C4-2B (cell line): Measurements from ENCODE around the gene ADCYAP1R1.

Source experiments
- H3K27ac ChIP-seq: fragments of 450-650 bp; 2 replicates; pipeline ENCODE4 v1.5.1; 2017
- CTCF ChIP-seq: fragments of 450-650 bp; conservative IDR thresholded peaks from 2 replicates; pipeline ENCODE4 v1.5.1; 2017; ENCODE audit warnings: mild to moderate bottlenecking
- ZFX ChIP-seq: fragments of 450-650 bp; IDR thresholded peaks from 2 replicates; pipeline ENCODE4 v1.6.1; 2017

ADCYAP1R1 gene

GRCh38 chr7:31074403-31075085 lies 22.4 kb downstream of the ADCYAP1R1 start:
- no peak for TF ChIP-seq ZFX
- TF ChIP-seq CTCF, result no peak
- H3K27ac ChIP-seq, result no peak overlapping the region

GRCh38 chr7:31075086-31075405 lies 22.9 kb downstream of the ADCYAP1R1 start:
- no peak for TF ChIP-seq ZFX
- TF ChIP-seq CTCF, result no peak
- no peak overlapping the region for H3K27ac ChIP-seq

- no peak overlapping the region for H3K27ac ChIP-seq
- TF ChIP-seq ZFX (no peak), CTCF (no peak)
Measured at GRCh38 chr7:31076051-31076450, 23.9 kb downstream of the ADCYAP1R1 start.

GRCh38 chr7:31076641-31077310 lies 24.7 kb downstream of the ADCYAP1R1 start:
- TF ChIP-seq ZFX, result no peak
- no peak for TF ChIP-seq CTCF
- no peak overlapping the region for H3K27ac ChIP-seq

- no peak overlapping the region for H3K27ac ChIP-seq
- TF ChIP-seq CTCF (no peak), ZFX (no peak)
Measured at GRCh38 chr7:31077484-31078362, 25.6 kb downstream of the ADCYAP1R1 start.

GRCh38 chr7:31078363-31078990 lies 26.4 kb downstream of the ADCYAP1R1 start:
- no peak for TF ChIP-seq ZFX
- no peak for TF ChIP-seq CTCF
- no peak overlapping the region for H3K27ac ChIP-seq
